ENCODE measurements around the gene TTC13.

DNA sequence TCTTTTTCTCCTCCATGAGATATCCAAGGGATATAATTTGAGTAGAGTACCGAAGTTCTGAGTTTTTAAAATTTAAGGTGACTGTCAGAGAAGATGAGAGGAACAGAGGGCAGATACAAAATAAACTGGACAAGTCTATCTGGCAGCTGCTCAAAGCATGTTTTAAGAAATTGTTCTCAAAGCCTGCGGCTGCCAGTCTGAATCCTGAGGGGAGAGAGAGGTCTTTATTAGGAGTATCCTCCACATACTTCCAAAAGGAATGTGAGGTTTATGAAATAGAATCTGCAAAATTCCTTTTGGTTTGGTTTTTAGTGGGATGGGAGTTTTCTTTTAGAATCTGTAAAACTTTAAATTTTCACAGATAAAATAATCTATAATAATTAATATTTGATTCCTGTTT is 41.3 kb downstream of the TTC13 start:
- TF ChIP-seq, protein P1, sequence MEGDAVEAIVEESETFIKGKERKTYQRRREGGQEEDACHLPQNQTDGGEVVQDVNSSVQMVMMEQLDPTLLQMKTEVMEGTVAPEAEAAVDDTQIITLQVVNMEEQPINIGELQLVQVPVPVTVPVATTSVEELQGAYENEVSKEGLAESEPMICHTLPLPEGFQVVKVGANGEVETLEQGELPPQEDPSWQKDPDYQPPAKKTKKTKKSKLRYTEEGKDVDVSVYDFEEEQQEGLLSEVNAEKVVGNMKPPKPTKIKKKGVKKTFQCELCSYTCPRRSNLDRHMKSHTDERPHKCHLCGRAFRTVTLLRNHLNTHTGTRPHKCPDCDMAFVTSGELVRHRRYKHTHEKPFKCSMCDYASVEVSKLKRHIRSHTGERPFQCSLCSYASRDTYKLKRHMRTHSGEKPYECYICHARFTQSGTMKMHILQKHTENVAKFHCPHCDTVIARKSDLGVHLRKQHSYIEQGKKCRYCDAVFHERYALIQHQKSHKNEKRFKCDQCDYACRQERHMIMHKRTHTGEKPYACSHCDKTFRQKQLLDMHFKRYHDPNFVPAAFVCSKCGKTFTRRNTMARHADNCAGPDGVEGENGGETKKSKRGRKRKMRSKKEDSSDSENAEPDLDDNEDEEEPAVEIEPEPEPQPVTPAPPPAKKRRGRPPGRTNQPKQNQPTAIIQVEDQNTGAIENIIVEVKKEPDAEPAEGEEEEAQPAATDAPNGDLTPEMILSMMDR (IDR thresholded peaks at IDR 0.05; ENCODE audit: poor library complexity): no peak
- TF ChIP-seq EZH2phosphoT487 (IDR thresholded peaks at IDR 0.05; ENCODE audit: low read depth, severe bottlenecking, unreplicated experiment): no peak
